HEK293T (cell line): ENCODE data around the gene ZBTB21.

ENCODE experiments used
- BHLHE40 ChIP-seq: fragments of 450-650 bp; IDR thresholded peaks from 2 replicates; pipeline ENCODE4 v1.6.1; 2016; ENCODE audit warnings: mild to moderate bottlenecking, moderate library complexity, borderline replicate concordance
- CTBP1 ChIP-seq: fragments of 450-650 bp; IDR thresholded peaks from 2 replicates; pipeline ENCODE4 v1.6.1; 2016; ENCODE audit warnings: borderline replicate concordance
- ELF4 ChIP-seq: fragments of 450-650 bp; IDR thresholded peaks from 2 replicates; pipeline ENCODE4 v1.6.1; 2017; ENCODE audit warnings: antibody characterized with exemption
- FOXA1 ChIP-seq: fragments of 450-650 bp; IDR thresholded peaks from 2 replicates; pipeline ENCODE4 v1.6.1; 2016; ENCODE audit warnings: mild to moderate bottlenecking
- FOXK2 ChIP-seq: fragments of 450-650 bp; IDR thresholded peaks from 2 replicates; pipeline ENCODE4 v1.6.1; 2016; ENCODE audit warnings: mild to moderate bottlenecking
- FOXM1 ChIP-seq: fragments of 450-650 bp; IDR thresholded peaks from 2 replicates; pipeline ENCODE4 v1.6.1; 2017; ENCODE audit warnings: mild to moderate bottlenecking, borderline replicate concordance
- HDGF ChIP-seq: fragments of 450-650 bp; IDR thresholded peaks from 2 replicates; pipeline ENCODE4 v1.6.1; 2017; ENCODE audit warnings: antibody characterized with exemption, borderline replicate concordance
- L3MBTL2 ChIP-seq: fragments of 450-650 bp; conservative IDR thresholded peaks from 2 replicates; pipeline ENCODE4 v1.6.1; 2016; ENCODE audit warnings: mild to moderate bottlenecking
- LEF1 ChIP-seq: fragments of 450-650 bp; IDR thresholded peaks from 2 replicates; pipeline ENCODE4 v1.6.1; 2017; ENCODE audit warnings: mild to moderate bottlenecking, borderline replicate concordance
- NFRKB ChIP-seq: fragments of 450-650 bp; IDR thresholded peaks from 2 replicates; pipeline ENCODE4 v1.6.1; 2016; ENCODE audit warnings: mild to moderate bottlenecking, moderate library complexity
- SP1 ChIP-seq: fragments of 450-650 bp; IDR thresholded peaks from 2 replicates; pipeline ENCODE4 v1.6.1; 2017
- SUZ12 ChIP-seq: fragments of 450-650 bp; IDR thresholded peaks from 2 replicates; pipeline ENCODE4 v1.6.1; 2016; ENCODE audit warnings: mild to moderate bottlenecking
- TARDBP ChIP-seq: fragments of 450-650 bp; IDR thresholded peaks from 2 replicates; pipeline ENCODE4 v1.6.1; 2016

- no peak for TF ChIP-seq SP1
- TF ChIP-seq HDGF: no peak
- TF ChIP-seq FOXA1: no peak
- TF ChIP-seq FOXM1: no peak
- no peak for TF ChIP-seq ELF4
- no peak for TF ChIP-seq LEF1
- no peak for TF ChIP-seq FOXK2
- no peak for TF ChIP-seq TARDBP
- no peak for TF ChIP-seq CTBP1
- no peak for TF ChIP-seq SUZ12
- TF ChIP-seq L3MBTL2: no peak
- TF ChIP-seq NFRKB: no peak
- no peak for TF ChIP-seq BHLHE40
These were observed 34.8 kb upstream of the ZBTB21 start for GRCh38 chr21:42044871-42045495.
